NK-92 treated with Interleukin-12 subunit alpha and Interleukin-12 subunit beta, amount 100 ng/mL, for 24 hours (cell line): ENCODE data around the gene CNNM2.

Experiments
- DNase-seq: peaks from one replicate; lab custom pipeline; 2025; lab: John Stamatoyannopoulos, UW

The CNNM2 gene

DNA sequence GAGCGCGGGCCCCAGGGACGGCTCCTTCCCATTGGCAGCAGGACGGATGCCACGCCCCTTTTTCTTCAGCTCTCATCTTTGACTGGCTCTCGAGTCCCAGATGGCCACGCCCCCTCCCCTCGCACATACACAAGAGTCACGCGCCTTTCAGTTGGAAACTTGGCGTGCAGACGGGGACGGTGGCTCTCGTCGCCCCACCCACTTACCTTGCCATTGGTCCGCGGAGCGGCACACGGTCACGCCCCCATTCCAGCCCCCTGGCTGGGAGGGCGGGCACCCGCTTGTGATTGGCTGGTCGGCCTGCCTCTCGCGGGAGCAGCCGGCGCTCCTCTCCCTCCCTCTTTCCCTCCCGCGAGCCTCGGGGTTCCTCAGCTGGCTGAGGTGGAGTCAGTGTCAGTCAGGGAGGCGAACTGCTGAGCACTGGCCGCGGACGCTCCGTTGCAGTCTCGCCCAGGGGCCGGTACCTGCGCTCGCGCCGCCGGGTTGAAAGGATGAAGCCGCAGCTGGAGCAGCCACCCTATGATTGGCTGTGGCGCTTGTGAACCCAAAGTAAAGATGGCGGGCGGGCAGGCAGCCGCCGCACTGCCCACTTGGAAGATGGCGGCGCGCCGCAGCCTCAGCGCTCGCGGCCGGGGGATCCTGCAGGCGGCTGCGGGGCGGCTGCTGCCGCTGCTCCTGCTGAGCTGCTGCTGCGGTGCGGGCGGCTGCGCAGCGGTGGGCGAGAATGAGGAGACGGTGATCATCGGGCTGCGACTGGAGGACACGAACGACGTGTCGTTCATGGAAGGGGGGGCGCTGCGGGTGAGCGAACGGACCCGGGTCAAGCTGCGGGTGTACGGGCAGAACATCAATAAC is at the start of gene CNNM2:
Gene CNNM2, plus strand, starts transcription at position 333 of the 855 bp plus-strand sequence. Its CDS starts 187 bp downstream, at position 520.
- peak; percentile 98 for DNase-seq

- no peak for DNase-seq
Observed at GRCh38 chr10:102868911-102869257, 49.2 kb upstream of the CNNM2 start.

DNA sequence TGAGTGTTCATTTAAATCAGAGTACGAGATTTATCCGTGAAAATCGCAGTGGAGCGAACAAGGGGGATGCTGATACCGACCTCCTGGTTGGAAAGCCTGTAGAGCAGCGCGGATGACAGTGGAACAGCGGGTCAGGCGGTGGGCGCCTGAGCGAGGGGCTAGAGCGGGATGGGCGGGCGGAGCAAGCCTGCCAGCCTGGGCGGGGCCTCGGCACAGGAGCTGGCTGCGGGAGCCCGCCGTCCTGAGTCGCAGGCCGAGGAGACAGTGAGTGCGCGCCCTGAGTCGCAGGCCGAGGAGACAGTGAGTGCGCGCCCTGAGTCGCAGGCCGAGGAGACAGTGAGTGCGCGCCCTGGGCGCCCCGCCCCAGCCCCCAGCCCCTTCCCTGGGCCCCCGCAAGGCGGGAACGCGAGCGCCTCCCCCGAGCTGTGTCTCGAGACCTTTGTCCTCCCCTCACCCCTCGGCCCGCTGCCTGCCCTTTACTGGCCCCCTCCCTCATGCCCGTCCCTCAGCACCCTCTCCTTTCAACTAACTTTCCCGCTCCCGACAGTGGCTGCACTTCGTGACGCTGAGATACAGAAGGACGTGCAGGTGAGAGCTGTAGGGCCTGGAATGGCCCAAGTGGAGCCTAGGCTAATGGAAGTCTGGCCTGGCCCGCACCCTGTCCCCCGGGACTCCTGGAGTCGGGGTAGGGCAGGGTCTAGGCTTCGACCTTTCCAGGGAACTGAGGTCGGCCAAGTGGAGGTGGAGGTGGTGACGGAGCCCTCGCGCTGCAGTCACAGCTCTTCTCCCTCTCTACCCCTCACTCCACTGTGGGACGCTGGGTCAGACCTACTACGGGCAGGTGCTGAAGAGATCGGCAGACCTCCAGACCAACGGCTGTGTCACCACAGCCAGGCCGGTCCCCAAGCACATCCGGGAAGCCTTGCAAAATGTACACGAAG is 48.6 kb upstream of the CNNM2 start, which contains the start of gene AS3MT:
Gene AS3MT, plus strand, starts transcription at position 213 of the 941 bp plus-strand sequence. Its CDS starts 123 bp downstream, at position 336.
- no peak for DNase-seq

- DNase-seq = no peak
Observed at GRCh38 chr10:102870221-102870620, 47.9 kb upstream of the CNNM2 start.

GRCh38 chr10:102872163-102872562 is 45.9 kb upstream of the CNNM2 start:
- DNase-seq = no peak

- no peak for DNase-seq
Observed at GRCh38 chr10:102876747-102877153, 41.3 kb upstream of the CNNM2 start.

GRCh38 chr10:102878629-102879028 is 39.5 kb upstream of the CNNM2 start:
- DNase-seq = no peak

- no peak for DNase-seq
Observed at GRCh38 chr10:102880256-102880655, 37.8 kb upstream of the CNNM2 start.

DNA sequence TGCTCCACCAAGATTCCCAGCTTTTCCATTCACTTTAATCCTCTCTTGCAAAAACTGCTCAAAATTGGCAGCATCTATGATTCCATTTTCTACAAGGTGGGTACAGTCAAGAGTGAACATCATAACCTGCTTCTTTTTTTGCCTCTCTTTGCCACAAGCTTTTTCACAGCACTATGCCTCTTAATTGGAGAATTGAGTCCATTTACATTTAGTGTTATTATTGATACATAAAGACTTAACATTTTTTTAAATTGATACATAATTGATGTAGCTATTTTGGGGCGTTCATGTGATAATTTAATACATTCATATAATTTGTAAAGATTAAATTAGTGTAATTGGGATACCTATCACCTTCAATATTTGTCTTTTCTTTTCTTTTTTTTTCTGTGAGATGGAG is 30.0 kb upstream of the CNNM2 start:
- no peak for DNase-seq

DNA sequence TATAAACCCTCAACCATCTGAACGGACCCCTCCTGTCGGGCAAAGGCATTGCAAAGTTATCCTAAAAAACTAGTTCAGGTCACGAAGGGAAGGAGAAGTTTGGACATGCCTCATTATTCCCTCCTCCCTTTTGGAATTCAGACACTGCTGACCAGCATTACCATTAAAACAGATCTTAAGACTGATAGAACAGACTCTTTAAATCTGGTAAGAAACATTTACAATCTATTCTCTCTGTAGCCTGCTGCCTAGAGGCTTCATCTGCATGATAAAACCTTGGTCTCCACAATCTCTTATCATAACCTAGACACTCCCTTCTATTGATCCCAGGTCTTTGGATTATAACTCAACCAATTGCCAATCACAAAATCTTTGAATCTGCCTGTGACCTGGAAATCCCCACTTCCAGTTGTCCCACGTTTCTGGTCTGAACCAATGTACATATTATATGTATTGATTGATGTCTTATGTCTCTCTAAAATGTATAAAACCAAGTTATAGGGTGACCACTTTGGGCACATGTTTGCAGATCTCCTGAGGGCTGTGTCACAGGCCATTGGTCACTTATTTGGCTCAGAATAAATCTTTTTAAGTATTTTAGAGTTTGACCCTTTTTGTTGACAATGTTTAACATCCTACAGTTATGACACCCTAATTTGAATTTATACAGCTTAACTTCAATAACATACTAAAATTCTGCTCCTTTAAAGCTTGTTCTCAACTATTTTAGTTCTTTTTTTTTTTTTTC is 23.5 kb upstream of the CNNM2 start:
- no peak for DNase-seq

- DNase-seq = no peak
Observed at GRCh38 chr10:102900006-102900405, 18.1 kb upstream of the CNNM2 start.

GRCh38 chr10:102904346-102904745 is 13.7 kb upstream of the CNNM2 start:
- no peak for DNase-seq

DNA sequence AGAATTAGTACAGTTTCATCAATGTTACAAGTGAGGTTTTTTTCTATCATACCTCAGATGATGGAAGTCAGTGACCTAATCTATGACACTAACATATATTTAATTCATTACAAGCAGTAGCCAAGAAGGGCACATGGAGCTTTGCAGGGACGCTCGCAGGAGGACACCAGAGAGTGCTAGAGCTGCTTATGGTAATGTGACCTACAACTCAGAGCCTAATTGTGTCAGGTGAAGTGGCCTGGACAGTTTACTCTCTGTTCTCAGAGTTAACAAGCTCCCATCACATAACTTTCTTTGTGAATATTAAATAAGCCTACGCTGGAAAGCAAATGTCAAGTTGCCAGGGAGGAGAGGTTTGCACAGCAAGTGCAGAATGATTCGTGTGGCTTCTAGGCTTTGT is 11.6 kb upstream of the CNNM2 start:
- no peak for DNase-seq

GRCh38 chr10:102914781-102915180 is 3.3 kb upstream of the CNNM2 start:
- no peak for DNase-seq

GRCh38 chr10:102916173-102916572 is 1.9 kb upstream of the CNNM2 start:
- no peak for DNase-seq

GRCh38 chr10:102917314-102917961 is 656 bp upstream of the CNNM2 start:
- DNase-seq = peak; percentile 69

- no peak for DNase-seq
Observed at GRCh38 chr10:102918817-102919245, 737 bp downstream of the CNNM2 start.

- DNase-seq = no peak
Observed at GRCh38 chr10:102919246-102919959, 1.3 kb downstream of the CNNM2 start.

DNA sequence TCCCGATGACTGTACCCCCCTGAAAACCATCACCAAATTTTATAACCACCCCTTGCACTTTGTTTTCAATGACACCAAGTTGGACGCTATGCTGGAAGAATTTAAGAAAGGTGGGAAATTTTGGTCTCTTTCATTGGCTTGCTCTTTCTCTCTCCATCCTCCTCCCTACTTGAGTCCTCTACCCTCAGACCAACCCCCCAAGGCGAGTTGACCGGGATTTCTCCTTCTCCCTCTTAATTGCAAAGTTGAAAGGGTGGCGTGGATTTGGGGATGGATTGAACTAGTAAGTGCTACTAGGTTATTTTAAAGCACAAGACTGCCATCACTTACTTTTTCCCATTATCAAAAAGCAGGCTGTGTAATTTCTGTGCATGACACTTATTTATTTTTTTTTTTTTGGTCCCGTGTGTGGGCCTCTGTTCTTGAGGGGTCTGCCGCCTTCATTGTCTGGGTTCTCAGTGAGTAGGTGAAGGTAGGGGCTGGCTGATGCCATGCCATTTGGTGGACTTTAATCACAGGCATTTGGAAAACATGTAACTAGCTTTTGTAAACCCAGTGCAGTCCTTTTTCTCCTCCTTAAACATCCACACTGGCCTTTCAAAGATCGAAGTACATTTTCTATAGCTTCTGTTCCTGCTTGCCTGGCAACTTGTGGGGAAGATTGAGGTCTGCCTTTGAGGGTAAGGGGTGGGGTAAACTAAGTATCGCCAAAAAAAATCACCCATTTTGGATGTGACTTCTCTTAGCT is 2.1 kb downstream of the CNNM2 start:
- no peak for DNase-seq

- no peak for DNase-seq
Observed at GRCh38 chr10:102923601-102924000, 5.5 kb downstream of the CNNM2 start.
